Epithelial cell of esophagus (primary cell): ENCODE measurements around the gene MFSD1.

ENCODE experiments used
- DNase-seq: peaks from one replicate; pipeline ENCODE4 v3.0.0; 2010; ENCODE audit warnings: low read depth
- H3K4me3 ChIP-seq: 2 replicates; pipeline ENCODE4 v1.5.1; 2011; ENCODE audit warnings: mild to moderate bottlenecking, low read length, control low read depth
- CTCF ChIP-seq: IDR thresholded peaks from 2 replicates; pipeline ENCODE4 v1.5.1; 2011; ENCODE audit warnings: low read depth, mild to moderate bottlenecking, low read length, control low read depth, inconsistent platforms; ENCODE audit not compliant: insufficient read depth; ENCODE audit errors: missing control alignments

The MFSD1 gene

GRCh38 chr3:158770741-158771350 lies 31.0 kb upstream of the MFSD1 start:
- TF ChIP-seq CTCF = no peak
- DNase-seq = no peak
- no peak overlapping the region for H3K4me3 ChIP-seq

GRCh38 chr3:158771577-158771976 lies 30.3 kb upstream of the MFSD1 start:
- no peak for DNase-seq
- no peak overlapping the region for H3K4me3 ChIP-seq
- TF ChIP-seq CTCF = no peak

GRCh38 chr3:158771982-158772381 lies 29.9 kb upstream of the MFSD1 start:
- no peak overlapping the region for H3K4me3 ChIP-seq
- no peak for TF ChIP-seq CTCF
- no peak for DNase-seq

GRCh38 chr3:158773166-158773565 lies 28.7 kb upstream of the MFSD1 start:
- no peak for TF ChIP-seq CTCF
- no peak for DNase-seq
- no peak overlapping the region for H3K4me3 ChIP-seq

- no peak for TF ChIP-seq CTCF
- no peak overlapping the region for H3K4me3 ChIP-seq
- peak; percentile 21 for DNase-seq
Measured at GRCh38 chr3:158773845-158774830, 27.7 kb upstream of the MFSD1 start.

GRCh38 chr3:158774965-158775364 lies 26.9 kb upstream of the MFSD1 start:
- H3K4me3 ChIP-seq = no peak overlapping the region
- no peak for DNase-seq
- no peak for TF ChIP-seq CTCF
